K562 (cell line): ENCODE results near the gene SOX18. TPM values are rescaled to one million over a fixed set of nuclear protein-coding genes. Genes with fewer than 3 reads are reported as not detected.

Experiments used
- ATAC-seq: fragments of 200-7000 bp; cut with Tn5 transposase; 3 replicates; pipeline ENCODE4 v1.9.1; 2020; ENCODE audit warnings: moderate library complexity
- BruUV-seq: library from RNA; stranded (reverse); fragments of 400-500 nt; replicated peaks from 2 replicates; lab custom pipeline; 2021; lab: Mats Ljungman, UMichigan
- CTCF ChIA-PET: fragments of 300-600 bp; formaldehyde crosslinking; extraction: SDS; loops from one replicate; lab custom pipeline; 2021; ENCODE audit warnings: low intra/inter-chr PET ratio; lab: Yijun Ruan, JAX
- POLR2A ChIA-PET: fragments of 300-600, 350-650 bp; sonication (Branson Sonifier 250); formaldehyde crosslinking; extraction: SDS; loops from one replicate; lab custom pipeline; 2021; ENCODE audit warnings: antibody characterized with exemption, inconsistent platforms; lab: Yijun Ruan, JAX
- DNase-seq, 4 experiments: peaks; one replicate each; pipeline versions ENCODE4 v3.0.0 to v3.0.0-alpha.2; 2011 to 2018; ENCODE audit warnings: low spot score in 3 of 4, mixed read lengths in 3 of 4; ENCODE audit errors: extremely low read depth in 1 of 4
- FAIRE-seq: peaks from 2 replicates; lab custom pipeline; 2011; peaks lifted over from hg19 to GRCh38; lab: Jason Lieb, UNC
- H2AFZ ChIP-seq: 2 replicates; pipeline ENCODE4 v1.6.0; 2011; ENCODE audit warnings: low read depth, low read length, control low read depth, inconsistent platforms
- H3K27ac ChIP-seq: fragments of 200-600 bp; 3 replicates; pipeline ENCODE4 v1.8.0; 2011; ENCODE audit warnings: low read depth, mild to moderate bottlenecking, control low read depth, inconsistent platforms, low read length, moderate library complexity, mixed read lengths; ENCODE audit errors: extremely low read depth
- H3K27me3 ChIP-seq, 2 experiments: fragments of 300-600 bp in 1 of 2; 2 replicates in 1 of 2; 3 replicates in 1 of 2; pipeline versions ENCODE4 v1.6.0 to v1.8.0; 2011; ENCODE audit warnings: inconsistent platforms in 2 of 2, low read length in 2 of 2, mild to moderate bottlenecking in 1 of 2, mixed read lengths in 1 of 2, moderate library complexity in 1 of 2; ENCODE audit not compliant: control insufficient read depth in 2 of 2, insufficient read depth in 2 of 2
- H3K36me3 ChIP-seq: fragments of 300-600 bp; 3 replicates; pipeline ENCODE4 v1.8.0; 2011; ENCODE audit warnings: mild to moderate bottlenecking, low read length, inconsistent platforms; ENCODE audit not compliant: control insufficient read depth, insufficient read depth
- H3K4me1 ChIP-seq, 2 experiments: fragments of 200-600 bp in 1 of 2; replicated peaks in 1 of 2; 2 replicates in 1 of 2; 3 replicates in 1 of 2; pipeline versions ENCODE4 v1.5.1 to v1.8.0; 2011; ENCODE audit warnings: inconsistent platforms in 2 of 2, low read length in 2 of 2, mild to moderate bottlenecking in 1 of 2, mixed read lengths in 1 of 2, moderate library complexity in 1 of 2; ENCODE audit not compliant: control insufficient read depth in 2 of 2, insufficient read depth in 2 of 2
- H3K4me2 ChIP-seq: 2 replicates; pipeline ENCODE4 v1.6.1; 2011; ENCODE audit warnings: low read length, control low read depth, inconsistent platforms, mixed read lengths; ENCODE audit not compliant: insufficient read depth
- H3K4me3 ChIP-seq: fragments of 200-600 bp; sonication (generic), shearing (Covaris generic); 2 replicates; pipeline ENCODE4 v1.5.1; 2016; ENCODE audit warnings: control low read depth, inconsistent platforms
- H3K79me2 ChIP-seq: fragments of 200-600 bp; 3 replicates; pipeline ENCODE4 v1.8.0; 2011; ENCODE audit warnings: low read length, inconsistent platforms; ENCODE audit not compliant: control insufficient read depth, insufficient read depth
- H3K9ac ChIP-seq, 2 experiments: 2 replicates each; pipeline versions ENCODE4 v1.6.0 to v1.6.1; 2011; ENCODE audit warnings: low read depth in 2 of 2, low read length in 2 of 2, control low read depth in 1 of 2, inconsistent platforms in 1 of 2, mild to moderate bottlenecking in 1 of 2, mixed read lengths in 1 of 2; ENCODE audit not compliant: insufficient read depth in 1 of 2
- H3K9me1 ChIP-seq: one replicate; pipeline ENCODE4 v1.6.0; 2011; ENCODE audit warnings: inconsistent platforms, mild to moderate bottlenecking, low read length, moderate library complexity; ENCODE audit not compliant: control insufficient read depth, insufficient read depth
- H3K9me3 ChIP-seq: replicated peaks from 2 replicates; pipeline ENCODE4 v1.5.1; 2011; ENCODE audit warnings: low read depth, low read length, inconsistent platforms; ENCODE audit not compliant: control insufficient read depth, insufficient read depth
- H4K20me1 ChIP-seq: replicated peaks from 2 replicates; pipeline ENCODE4 v1.6.1; 2011; ENCODE audit warnings: low read length, inconsistent platforms, mixed read lengths; ENCODE audit not compliant: control insufficient read depth, insufficient read depth
- HDAC1 ChIP-seq, 2 experiments: fragments of 450-650 bp; IDR thresholded peaks; 2 replicates each; pipeline ENCODE4 v1.6.1; 2016 to 2017; ENCODE audit warnings: inconsistent platforms in 1 of 2, mild to moderate bottlenecking in 1 of 2, moderate library complexity in 1 of 2
- HDAC2 ChIP-seq: fragments of 450-650 bp; IDR thresholded peaks from 2 replicates; pipeline ENCODE4 v1.6.1; 2016; ENCODE audit warnings: mild to moderate bottlenecking
- HDGF ChIP-seq: fragments of 450-650 bp; IDR thresholded peaks from 2 replicates; pipeline ENCODE4 v1.6.1; 2016
- ILF3 ChIP-seq: fragments of 450-650 bp; IDR thresholded peaks from 2 replicates; pipeline ENCODE4 v1.6.1; 2018; ENCODE audit warnings: antibody characterized with exemption, mild to moderate bottlenecking, moderate library complexity, borderline replicate concordance
- NFRKB ChIP-seq: fragments of 450-650 bp; IDR thresholded peaks from 2 replicates; pipeline ENCODE4 v1.6.1; 2016; ENCODE audit warnings: low read depth
- SMARCA4 ChIP-seq: fragments of 450-650 bp; IDR thresholded peaks from 2 replicates; pipeline ENCODE4 v1.6.1; 2016
- TBP ChIP-seq: optimal IDR thresholded peaks from 2 replicates; pipeline ENCODE3; 2011; ENCODE audit warnings: low read depth, low read length, improper control_type of control experiment
- THAP12 ChIP-seq: fragments of 250-450 bp; sonication (Bioruptor Pico); IDR thresholded peaks from 2 replicates; pipeline ENCODE4 v1.9.0; 2021; ENCODE audit warnings: mild to moderate bottlenecking, inconsistent platforms
- VEZF1 ChIP-seq: fragments of 200-800 bp; sonication (Bioruptor generic); IDR thresholded peaks from 2 replicates; pipeline ENCODE4 v1.6.1; 2017; ENCODE audit warnings: missing genetic modification characterization, missing compliant biosample characterization
- ZBED1 ChIP-seq: IDR thresholded peaks from 2 replicates; pipeline ENCODE4 v1.6.1; 2014
- ZBTB2 ChIP-seq: fragments of 450-650 bp; IDR thresholded peaks from 2 replicates; pipeline ENCODE4 v1.6.1; 2016; ENCODE audit warnings: antibody characterized with exemption
- WGBS: fragments of 100-300 bp; shearing (Covaris generic); methylation state at CpG from one replicate; pipeline ENCODE4 v1.1.6; 2016; ENCODE audit warnings: low coverage, mixed read lengths; ENCODE audit not compliant: insufficient coverage; ENCODE audit errors: missing lambda C conversion rate; 5-methylcytosine and 5-hydroxymethylcytosine counted together
- in situ Hi-C: fragments of 300-500 bp; cut with MboI; formaldehyde crosslinking; loops from 4 replicates; pipeline ENCODE4 v1.15.0; 2018; ENCODE audit warnings: inconsistent platforms, mixed read lengths
- intact Hi-C: fragments of 100-400 bp; cut with micrococcal nuclease; formaldehyde crosslinking; loops from 2 replicates; pipeline ENCODE4 v1.14.2; 2022
- polyA plus RNA-seq, 8 experiments: library from polyadenylated mRNA; depleted of rRNA in 4 of 8; stranded (reverse) in 5 of 8; unstranded in 3 of 8; fragments of >200 nt; fragmentation: Nextera tagmentation in 2 of 8; fragmentation: Illumina TruSeq in 1 of 8; extraction: Ambion mirVana in 2 of 8; extraction: Trizol in 1 of 8; gene quantifications; 2 replicates each; pipeline versions ENCODE4 v1.2.1 to v1.2.3, GENCODE V29; 2011 to 2014; ENCODE audit warnings: inconsistent platforms in 1 of 8, missing spikeins in 1 of 8
- total RNA-seq, 7 experiments: library from RNA; depleted of rRNA in 6 of 7; stranded (reverse); fragments of >200 nt in 6 of 7; fragmentation: Illumina TruSeq in 2 of 7; extraction: Trizol in 2 of 7; gene quantifications; 2 replicates each; pipeline versions ENCODE4 v1.2.1 to v1.2.3, GENCODE V29; 2011 to 2021; ENCODE audit warnings: low replicate concordance in 1 of 7
- TF ChIP-seq, protein P1 (sequence below): fragments of 250-450 bp; sonication (Bioruptor Pico); IDR thresholded peaks from 2 replicates; pipeline ENCODE4 v1.4.0; 2020; ENCODE audit warnings: mild to moderate bottlenecking, moderate library complexity, borderline replicate concordance

SOX18 gene
- total and polyA plus RNA-seq, 9 of the 15 experiments (the other 6 are each of a cell fraction or from before 2014, with no cell fraction given): 0.15 to 19.8 (median 0.33) TPM

DNA sequence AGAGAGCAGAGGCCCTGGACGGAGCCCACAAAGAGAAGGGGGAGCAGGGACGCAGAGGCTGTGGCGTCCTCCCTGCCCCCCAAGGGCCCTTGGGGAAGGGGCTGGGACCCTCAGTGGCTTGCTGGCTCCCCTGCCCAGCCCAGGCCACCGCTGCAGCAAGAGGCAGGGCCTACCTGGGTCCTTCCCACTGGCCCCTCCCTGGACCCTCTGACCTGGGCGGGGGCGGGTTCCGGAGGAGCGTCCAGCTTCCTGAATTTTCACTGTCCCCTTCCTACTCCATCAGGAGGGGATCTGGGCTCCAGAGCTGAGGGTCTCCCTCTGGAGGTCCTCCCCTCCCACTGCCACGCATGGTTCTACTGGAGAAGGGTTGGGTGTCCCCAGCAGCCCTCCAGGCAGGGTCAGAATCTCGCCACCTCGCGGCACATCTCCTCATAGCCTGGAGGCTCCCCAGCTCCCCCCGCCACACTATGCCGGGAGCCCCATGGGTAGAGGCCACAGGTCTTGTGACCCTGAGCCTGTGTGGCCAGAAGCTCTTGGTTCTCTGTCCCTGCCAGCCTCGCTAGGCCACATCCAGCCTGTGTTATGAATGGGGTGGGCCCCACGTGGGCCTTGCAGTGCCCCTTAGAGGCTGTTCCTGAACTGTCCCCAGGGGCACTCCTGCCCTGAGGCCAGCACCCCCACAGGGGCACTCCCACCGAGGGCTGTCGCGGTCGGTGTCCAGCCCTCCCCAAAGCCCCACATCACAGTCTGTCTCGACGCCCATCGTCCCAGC, 1.0 kb upstream of the SOX18 start:
- FAIRE-seq (peak; percentile 65), ATAC-seq (peak; percentile 73), DNase-seq (peak; percentile 60 to 79 (median 72))
- Histone ChIP-seq H3K4me1 (peaks cover 33 to 86% of the 10 kb centered on the region in 2 experiments), H3K9me3 (no peaks in the 10 kb centered on the region), H3K27me3 (no peaks in the 10 kb centered on the region), H3K36me3 (peaks cover 12% of the 10 kb centered on the region; the same call in 1 of the 3 replicates), H3K4me2 (peak overlapping the region; percentile 82), H4K20me1 (no peaks in the 10 kb centered on the region), H3K9ac (peak overlapping the region; percentile 68 to 88), H2AFZ (peak overlapping the region; percentile 92), H3K4me3 (peak overlapping the region; percentile 48), H3K27ac (peak overlapping the region; percentile 85), H3K9me1 (no peaks in the 10 kb centered on the region), H3K79me2 (peaks cover 12% of the 10 kb centered on the region)
- no TSS peak for BruUV-seq
- in situ Hi-C loops (no loop called here), intact Hi-C loops (loop anchor here (5.0 kb wide), 1 partner anchor 73 kb away; the partner anchor contains the start of gene SAMD10)
- CTCF ChIA-PET: interaction anchor here (0.5 kb wide), 1 partner anchor 512 kb away, joined by 3 read pairs; no protein-coding TSS in a partner anchor
- 27% methylated on average over 19 of the region's 23 CpGs for WGBS
- POLR2A ChIA-PET: interaction anchor here (0.6 to 2.5 kb wide), 4 partner anchors 10 to 18 kb away, joined by 3 to 14 read pairs (median 4); no protein-coding TSS in a partner anchor
- TF ChIP-seq ZBED1 (no peak), HDAC1 (IDR thresholded peaks at IDR 0.05) (peak in 1 of 2 experiments; percentile 41; a peak in 1 of 4 replicates), HDGF (0 out of 2 replicates have a peak, but pooled peaks have one; percentile 32), ILF3 (no peak), TBP (peak; percentile 12), SMARCA4 (0 out of 2 replicates have a peak, but pooled peaks have one; percentile 16), VEZF1 (CRISPR knock-in tag) (peak; percentile 86), THAP12 (no peak), HDAC2 (0 out of 2 replicates have a peak, but pooled peaks have one; percentile 38), ZBTB2 (peak; percentile 30; the same call in 1 of the 2 replicates), NFRKB (0 out of 2 replicates have a peak, but pooled peaks have one; percentile 19)
- TF ChIP-seq, protein P1, sequence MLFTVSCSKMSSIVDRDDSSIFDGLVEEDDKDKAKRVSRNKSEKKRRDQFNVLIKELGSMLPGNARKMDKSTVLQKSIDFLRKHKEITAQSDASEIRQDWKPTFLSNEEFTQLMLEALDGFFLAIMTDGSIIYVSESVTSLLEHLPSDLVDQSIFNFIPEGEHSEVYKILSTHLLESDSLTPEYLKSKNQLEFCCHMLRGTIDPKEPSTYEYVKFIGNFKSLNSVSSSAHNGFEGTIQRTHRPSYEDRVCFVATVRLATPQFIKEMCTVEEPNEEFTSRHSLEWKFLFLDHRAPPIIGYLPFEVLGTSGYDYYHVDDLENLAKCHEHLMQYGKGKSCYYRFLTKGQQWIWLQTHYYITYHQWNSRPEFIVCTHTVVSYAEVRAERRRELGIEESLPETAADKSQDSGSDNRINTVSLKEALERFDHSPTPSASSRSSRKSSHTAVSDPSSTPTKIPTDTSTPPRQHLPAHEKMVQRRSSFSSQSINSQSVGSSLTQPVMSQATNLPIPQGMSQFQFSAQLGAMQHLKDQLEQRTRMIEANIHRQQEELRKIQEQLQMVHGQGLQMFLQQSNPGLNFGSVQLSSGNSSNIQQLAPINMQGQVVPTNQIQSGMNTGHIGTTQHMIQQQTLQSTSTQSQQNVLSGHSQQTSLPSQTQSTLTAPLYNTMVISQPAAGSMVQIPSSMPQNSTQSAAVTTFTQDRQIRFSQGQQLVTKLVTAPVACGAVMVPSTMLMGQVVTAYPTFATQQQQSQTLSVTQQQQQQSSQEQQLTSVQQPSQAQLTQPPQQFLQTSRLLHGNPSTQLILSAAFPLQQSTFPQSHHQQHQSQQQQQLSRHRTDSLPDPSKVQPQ (CRISPR knock-in tag): no peak
